HL-60/S4 treated with retinoic acid at 250 ng/mL for 4 days and 3 days (cell line): Measurements from ENCODE around the gene RIMS1.

Experiments
- in situ Hi-C: fragments of 300-500 bp; cut with MboI; formaldehyde crosslinking; loops from 2 replicates; pipeline ENCODE4 v1.7.0; 2022; ENCODE audit warnings: low sequenced_read_pairs

The RIMS1 gene

GRCh38 chr6:72217626-72218025 lies 331.3 kb downstream of the RIMS1 start:
- in situ Hi-C loops = no loop called here

DNA sequence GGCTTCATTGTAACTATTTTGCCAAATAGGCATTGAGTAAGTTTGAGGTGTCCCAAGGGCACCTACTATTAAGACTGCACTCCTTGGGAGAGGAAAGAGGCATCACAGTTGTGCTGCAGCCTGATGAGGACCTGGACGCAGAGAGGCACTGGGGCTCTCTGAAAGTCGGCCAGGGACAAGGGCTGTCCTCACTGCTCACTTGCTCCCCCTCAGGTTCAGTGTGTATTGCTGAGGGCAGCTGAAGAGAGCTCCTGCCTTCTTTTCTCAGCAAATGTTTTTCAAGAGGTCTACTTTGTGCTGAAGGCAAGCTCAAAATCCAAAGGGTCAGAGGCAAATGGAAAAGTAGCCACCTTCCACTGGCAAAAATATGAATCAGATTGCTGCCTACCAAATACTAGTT lies 331.8 kb downstream of the RIMS1 start:
- in situ Hi-C loops = no loop called here

- in situ Hi-C loops = no loop called here
These were observed 333.2 kb downstream of the RIMS1 start for GRCh38 chr6:72219536-72219935.

- in situ Hi-C loops = no loop called here
These were observed 351.7 kb downstream of the RIMS1 start for GRCh38 chr6:72238021-72238420.

- in situ Hi-C loops = no loop called here
These were observed 352.6 kb downstream of the RIMS1 start for GRCh38 chr6:72238900-72239299.

- in situ Hi-C loops = no loop called here
These were observed 359.2 kb downstream of the RIMS1 start for GRCh38 chr6:72245565-72245964.

- in situ Hi-C loops = no loop called here
These were observed 360.6 kb downstream of the RIMS1 start for GRCh38 chr6:72246926-72247325.

GRCh38 chr6:72248621-72249020 lies 362.3 kb downstream of the RIMS1 start:
- in situ Hi-C loops = no loop called here

GRCh38 chr6:72250664-72251063 lies 364.3 kb downstream of the RIMS1 start:
- in situ Hi-C loops = no loop called here

GRCh38 chr6:72260489-72260888 lies 374.1 kb downstream of the RIMS1 start:
- in situ Hi-C loops = no loop called here

- in situ Hi-C loops = no loop called here
These were observed 375.2 kb downstream of the RIMS1 start for GRCh38 chr6:72261554-72261953.

- in situ Hi-C loops = no loop called here
These were observed 375.9 kb downstream of the RIMS1 start for GRCh38 chr6:72262254-72262653.

- in situ Hi-C loops = no loop called here
These were observed 381.1 kb downstream of the RIMS1 start for GRCh38 chr6:72267470-72267869.

- in situ Hi-C loops = no loop called here
These were observed 385.2 kb downstream of the RIMS1 start for GRCh38 chr6:72271531-72271930.

GRCh38 chr6:72272958-72273357 lies 386.6 kb downstream of the RIMS1 start:
- in situ Hi-C loops = no loop called here

DNA sequence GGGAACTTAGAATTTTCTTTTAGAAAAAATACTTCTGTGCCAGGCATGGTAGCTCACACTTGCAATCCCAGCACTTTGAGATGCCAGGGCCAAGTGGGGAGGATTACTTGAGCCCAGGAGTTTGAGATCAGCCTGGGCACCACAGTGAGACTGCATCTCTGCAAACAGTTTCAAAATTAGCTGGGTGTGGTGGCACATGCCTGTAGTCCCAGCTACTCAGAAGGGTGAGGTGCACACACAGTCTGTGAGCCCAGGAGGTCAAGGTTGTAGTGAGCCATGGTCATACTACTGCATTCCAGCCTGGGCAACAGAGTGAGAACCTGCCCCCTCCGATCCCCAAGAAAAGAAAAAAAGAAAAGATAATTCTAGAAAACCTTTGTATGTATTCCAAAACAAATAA lies 389.5 kb downstream of the RIMS1 start:
- in situ Hi-C loops = no loop called here

DNA sequence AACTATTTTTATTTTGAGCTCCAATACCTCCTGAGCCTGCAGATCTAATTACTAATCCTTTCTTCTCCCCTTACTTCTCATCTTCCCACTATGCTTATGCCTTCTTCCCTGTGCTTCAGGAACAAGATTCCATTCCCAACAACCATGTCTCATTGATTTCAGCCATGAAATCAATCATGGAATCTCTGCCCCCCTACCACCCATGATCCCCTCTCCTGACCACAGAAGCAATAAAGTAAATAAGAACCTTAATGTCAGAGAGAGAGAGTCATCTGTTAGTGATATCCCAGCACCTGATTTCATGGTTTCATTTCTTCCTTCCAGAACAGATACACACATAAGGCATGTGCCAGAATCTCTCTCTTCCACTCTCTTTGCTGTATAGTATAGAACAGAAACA lies 395.9 kb downstream of the RIMS1 start:
- in situ Hi-C loops = no loop called here

DNA sequence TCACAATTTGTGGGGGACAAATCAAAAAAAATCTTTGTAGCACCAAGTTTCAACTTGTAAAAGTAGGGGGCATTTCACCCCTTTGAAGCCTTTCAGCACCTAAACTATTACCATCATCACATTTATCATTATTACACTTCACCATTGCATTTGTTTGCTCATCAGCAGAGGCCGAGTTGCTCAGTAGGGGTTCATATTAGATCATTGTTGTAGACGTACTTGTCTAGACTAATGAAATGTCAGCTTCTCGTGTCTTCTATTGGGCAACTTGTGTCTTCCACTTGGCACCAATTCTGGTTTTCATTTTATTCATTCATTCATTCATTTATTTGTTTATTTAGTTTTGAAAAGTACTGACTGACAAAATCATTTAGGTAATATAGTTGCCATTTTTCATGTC lies 397.2 kb downstream of the RIMS1 start:
- in situ Hi-C loops = no loop called here

DNA sequence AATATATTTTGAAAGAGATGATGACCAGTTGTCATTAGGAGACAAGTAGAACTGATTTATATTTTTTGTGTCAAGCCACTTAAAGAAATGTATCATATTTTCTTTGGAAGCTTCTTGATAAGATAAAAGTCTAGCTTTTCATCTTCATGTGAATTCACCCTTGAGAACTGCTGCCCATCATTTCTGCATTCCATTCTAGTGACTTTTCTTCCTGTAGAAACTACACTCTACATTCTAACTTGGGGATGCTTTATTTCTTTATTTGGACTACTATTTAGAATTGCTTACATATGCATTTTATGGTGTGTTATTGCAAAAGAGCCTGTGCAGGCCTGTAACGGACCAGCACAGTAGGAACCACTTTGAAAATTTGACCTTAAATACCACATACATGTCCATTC lies 400.6 kb downstream of the RIMS1 start:
- in situ Hi-C loops = no loop called here

DNA sequence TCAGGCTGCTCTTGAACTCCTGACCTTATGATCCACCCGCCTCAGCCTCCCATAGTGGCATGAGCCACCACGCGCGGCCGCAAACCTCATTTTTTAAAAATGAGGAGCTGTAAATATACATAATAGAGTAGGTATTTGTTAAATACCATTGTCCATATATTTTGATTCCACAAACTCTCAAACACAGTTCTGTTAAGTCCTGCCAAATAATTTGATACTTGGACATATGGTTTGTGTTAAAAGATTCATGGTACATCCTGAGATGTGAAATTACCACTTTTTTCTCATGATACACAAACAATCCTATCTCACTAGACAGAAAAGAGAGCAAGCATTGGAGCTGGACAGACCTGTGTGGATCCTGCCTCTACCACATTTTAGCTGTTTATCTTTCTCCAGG lies 401.5 kb downstream of the RIMS1 start:
- in situ Hi-C loops = no loop called here

- in situ Hi-C loops = no loop called here
These were observed 402.2 kb downstream of the RIMS1 start for GRCh38 chr6:72288592-72288991.

DNA sequence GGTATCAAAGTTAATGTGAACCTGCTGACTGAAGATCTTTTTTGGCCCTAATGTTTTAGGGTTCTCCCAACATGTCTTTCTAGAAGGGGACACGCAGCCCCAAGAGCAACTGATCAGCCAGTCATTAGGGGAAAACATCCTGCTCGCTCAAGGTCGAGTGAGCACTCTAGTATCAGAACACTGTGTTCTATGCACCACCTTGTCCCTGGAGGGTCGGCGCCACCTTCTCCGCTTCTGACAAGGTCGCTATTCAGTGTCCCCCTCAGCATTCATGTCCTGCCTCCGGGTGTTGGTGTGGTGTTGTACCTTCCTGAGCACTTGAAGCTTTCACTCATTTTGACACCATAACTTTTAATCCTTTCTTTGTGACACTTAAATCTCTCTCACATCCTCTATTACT lies 404.3 kb downstream of the RIMS1 start:
- in situ Hi-C loops = no loop called here

GRCh38 chr6:72296375-72296774 lies 410.0 kb downstream of the RIMS1 start:
- in situ Hi-C loops = no loop called here

DNA sequence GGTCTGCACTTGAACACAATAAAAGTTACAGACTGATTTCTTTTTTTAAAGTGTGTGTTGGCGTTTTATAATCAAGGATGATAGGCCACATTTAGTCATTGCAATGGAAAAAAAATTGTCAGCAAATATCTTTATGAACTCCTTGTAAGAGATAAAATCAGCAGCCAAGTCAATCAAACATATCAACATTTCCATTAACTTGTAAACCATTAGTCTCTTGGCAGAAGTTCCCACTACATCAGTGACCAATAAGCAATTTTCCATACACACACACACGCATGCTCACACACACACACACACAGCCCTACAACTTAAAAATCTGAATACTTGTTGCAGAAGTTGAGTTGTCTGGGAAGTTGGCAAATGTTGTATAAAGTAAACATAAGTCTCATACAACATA lies 419.6 kb downstream of the RIMS1 start:
- in situ Hi-C loops = no loop called here
